HG03060 (cell line): Measurements from ENCODE around the gene DCUN1D3.
"Not testable (repeated sequence)": the region's sequence is repeated elsewhere in the genome, so short reads cannot be mapped to it uniquely, and the experiment has no call there.

Source experiments
- ATAC-seq: cut with Tn5 transposase; IDR thresholded peaks from one replicate; pipeline ENCODE4 v1.9.1; 2021; ENCODE audit warnings: low read depth, moderate number of reproducible peaks; ENCODE audit not compliant: unreplicated experiment

The DCUN1D3 gene

DNA sequence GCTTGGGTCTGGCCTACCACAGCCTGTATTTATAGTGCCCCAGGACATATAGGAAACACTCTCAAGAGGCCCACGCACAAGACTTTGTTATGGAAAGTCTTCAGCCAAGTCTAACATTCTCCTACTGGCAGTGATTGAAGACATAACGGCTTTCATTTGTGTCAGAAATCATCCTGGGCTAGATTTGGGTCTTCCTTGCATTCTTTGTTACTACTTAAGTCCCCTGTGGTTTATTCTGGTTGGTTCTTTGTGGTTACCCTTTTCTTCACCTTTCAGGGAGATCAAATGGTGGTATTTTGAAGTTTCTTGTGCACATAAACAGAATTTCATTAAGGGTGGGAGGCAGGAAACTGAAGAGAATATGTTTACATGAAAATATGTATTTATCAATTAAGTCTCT is 56.1 kb downstream of the DCUN1D3 start:
- ATAC-seq, result no peak

DNA sequence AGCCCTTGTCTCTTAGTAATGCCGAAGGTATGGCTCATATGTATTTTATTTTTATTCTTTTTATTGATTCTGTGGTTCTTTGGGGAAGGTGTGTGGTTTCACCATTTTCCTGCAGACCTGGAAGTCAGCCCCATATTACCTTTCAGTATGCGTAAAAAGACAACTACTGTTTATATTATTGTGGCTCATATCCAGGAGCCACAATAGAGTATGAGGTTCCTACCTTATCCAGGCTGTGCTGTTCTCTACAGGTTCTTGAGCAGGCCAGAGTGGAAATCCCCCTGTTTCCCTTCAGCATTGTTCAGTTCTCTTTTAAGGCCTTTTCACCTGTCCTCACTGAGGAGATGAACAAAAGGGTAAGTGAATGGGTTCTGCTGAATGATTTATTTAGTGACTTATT is 60.7 kb downstream of the DCUN1D3 start:
- no peak for ATAC-seq

DNA sequence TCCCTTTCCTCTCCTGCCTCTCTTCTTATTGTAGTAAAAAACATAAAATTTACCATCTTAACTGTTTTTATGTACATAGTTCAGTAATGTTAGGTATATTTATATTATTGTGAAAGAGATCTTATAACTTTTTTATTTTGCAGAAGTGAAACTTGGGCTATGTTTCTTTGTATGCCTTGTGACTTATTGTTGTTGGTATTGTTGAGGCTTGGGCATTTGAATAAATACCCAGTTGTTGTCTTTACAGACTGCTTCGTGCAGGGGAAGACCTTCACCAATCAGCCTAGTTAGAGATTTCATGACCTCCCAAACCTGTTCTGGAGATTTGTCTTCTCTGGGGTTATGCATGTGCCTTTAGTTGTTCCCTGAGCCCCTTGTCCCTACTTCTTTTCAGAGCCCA is 61.9 kb downstream of the DCUN1D3 start:
- ATAC-seq, result no peak

DNA sequence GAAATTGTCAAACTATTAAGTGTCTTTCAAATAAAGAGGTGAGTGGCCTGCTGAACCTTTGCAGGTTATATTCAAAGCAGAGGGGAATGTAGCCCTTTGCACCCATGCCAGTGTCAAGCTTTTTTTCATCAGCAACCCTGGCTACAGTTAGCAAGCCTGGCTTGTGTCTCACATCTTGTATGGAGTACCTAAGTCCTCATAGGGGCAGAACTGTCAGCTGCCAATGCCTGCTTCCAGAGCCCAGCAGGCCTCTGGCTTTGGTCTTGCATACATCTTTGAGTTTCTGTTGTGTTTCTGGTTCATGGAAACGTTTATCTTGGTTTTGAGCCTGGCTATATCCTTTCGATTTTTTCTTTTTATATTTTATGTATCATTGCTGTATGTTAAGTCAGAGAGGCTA is 67.1 kb downstream of the DCUN1D3 start:
- ATAC-seq, result no peak

DNA sequence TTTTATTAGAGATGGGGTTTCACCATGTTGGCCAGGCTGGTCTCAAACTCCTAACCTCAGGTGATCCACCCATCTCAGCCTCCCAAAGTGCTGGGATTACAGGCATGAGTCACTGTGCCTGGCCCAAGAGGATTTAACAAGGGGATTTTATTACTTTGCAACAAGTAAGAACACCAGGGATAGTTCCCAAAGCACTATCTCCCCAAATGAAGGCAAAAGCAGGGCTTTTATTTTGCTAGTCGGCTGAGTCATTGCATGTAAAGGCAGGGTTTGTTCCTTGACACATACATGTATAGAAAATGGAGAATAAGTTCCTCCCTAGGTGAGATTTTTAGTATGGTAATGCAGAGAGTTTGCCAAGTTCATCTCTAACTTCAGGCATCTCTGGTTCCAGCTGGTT is 69.8 kb downstream of the DCUN1D3 start:
- no peak for ATAC-seq

DNA sequence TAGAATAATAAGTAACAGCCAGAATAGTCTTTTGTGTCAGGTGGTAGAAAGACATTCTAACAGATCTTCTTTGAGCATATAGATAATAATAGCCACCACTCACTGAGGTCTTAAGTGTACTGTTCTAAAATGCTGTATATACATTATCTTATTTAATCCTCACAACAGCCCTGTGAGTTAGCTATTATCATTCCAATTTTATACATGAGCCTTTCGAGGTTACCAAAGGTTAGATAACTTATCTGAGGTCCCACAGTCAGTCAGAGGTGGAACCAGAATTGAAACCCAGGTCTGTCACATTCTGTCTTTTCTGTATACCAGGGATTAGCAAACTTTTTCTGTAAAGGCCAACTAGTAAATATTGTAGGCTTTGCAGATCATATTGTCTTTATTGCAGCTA is 70.6 kb downstream of the DCUN1D3 start:
- no peak for ATAC-seq

DNA sequence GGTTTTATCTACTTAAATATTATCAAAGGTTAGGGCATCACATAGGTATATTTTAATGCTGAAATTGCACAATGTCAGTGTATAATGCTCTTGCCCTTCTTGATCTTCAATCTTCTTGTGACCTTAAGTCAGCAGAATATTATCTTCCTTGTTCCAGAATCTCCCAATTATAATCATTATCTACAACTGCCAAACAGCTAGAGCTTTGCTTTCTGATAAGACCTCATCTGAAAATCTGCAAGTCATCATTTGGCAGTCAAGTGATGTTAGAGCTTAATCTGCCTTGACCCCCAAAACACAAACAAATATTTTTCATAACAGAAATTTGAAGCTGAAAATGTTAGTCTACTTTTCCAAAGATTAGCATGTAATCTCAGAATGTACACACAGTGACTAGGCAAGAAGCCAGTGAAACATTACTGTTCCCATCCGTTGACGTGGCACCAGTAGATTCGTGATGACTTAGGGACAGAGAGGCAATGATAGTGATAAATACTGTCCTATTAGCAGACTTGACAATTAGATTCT is 74.1 kb downstream of the DCUN1D3 start:
- ATAC-seq, result no peak

DNA sequence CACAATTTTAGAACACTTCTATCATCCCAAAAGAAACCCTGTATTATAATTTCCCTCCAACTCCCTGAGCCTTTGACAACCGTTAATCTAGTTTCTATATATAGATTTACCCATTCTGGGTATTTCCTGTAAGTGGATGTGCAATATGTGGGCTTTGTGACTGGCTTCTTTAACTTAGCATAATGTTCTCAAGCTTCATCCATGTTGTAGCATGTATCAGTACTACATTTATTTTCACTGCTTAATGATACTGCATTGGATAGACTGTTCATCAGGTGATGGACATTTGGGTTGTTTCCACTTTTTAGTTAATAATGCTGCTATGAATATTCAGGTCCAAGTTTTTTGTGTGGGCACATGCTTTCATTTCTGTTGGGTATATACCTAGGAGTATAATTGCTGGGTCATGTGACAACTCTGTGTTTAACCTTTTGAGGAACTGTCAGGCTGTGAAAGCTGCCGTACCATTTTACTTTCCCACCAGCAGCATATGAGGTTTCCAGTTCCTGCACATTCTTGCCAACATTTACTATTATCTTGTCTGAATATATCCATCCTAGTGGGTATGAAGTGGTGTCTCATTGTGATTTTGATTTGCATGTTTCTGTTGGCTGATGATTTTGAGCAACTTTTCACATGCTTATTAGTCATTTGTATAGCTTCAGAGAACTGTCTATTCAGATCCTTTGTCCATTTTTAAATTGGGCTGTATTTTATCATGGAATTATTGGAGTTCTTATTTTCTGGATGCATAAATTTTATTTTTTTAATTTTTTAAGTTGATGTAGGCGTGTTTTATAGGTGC is 77.4 kb downstream of the DCUN1D3 start:
- ATAC-seq, result no peak

DNA sequence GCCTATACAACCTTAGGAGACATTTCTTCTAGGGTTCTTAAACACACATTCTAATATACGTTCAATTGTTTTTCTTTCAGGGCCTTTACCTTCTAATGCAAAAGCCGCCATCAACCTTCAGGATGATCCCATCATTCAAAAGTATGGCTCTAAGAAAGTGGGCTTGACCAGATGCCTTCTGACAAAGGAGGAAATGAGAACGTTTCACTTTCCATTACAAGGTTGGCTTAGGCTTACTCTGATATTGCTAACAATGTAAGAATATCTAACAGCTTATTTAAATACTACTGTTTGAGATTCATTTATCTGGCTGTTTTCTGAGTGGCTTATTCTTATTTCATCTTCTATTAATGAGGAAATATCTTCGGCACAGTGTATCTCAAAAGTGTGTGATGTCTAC is 78.5 kb downstream of the DCUN1D3 start:
- no peak for ATAC-seq

DNA sequence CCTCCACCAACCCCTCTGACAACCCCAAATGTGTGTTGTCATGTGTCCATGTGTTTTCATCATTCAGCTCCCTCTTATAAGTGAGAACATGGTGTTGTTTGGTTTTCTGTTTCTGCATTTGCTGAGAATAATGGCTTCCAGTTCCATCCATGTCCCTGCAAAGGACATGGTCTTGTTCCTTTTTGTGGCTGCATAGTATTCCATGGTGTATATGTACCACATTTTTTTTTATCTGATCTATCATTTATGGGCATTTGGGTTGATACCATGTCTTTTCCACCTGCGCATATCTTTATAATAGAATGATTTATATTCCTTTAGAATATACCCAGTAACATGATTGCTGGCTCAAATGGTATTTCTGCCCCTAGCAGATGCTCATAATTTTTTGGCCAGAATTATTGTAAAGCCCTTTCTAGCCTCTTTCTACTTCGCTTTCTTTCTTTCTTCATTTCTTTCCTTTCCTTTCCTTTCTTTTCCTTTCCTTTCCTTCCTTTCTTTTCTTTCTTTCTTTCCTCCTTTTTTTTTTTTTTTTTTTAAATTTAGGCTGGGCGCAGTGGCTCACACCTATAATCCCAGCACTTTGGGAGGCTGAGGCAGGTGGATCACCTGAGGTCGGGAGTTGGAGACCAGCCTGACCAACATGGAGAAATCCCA is 81.1 kb downstream of the DCUN1D3 start:
- ATAC-seq, result no peak

DNA sequence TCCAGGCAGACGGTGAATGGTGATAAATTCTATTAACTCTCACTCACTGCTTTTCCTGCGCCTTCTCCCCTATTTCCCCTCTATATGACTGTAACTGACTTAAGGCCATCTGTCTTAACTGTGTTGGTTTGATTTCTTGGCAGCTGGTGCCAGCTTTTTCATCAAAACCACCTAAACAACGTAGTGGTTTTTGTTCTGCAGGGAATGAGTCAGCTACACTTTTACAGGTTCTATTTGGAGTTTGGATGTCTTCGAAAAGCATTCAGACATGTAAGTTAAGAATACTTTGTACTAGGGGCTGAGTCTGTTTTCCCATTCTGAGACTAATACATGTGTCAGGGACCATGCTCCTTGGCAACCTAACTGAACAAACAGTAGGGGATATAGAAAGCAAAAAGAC is 85.4 kb downstream of the DCUN1D3 start:
- ATAC-seq, result no peak

DNA sequence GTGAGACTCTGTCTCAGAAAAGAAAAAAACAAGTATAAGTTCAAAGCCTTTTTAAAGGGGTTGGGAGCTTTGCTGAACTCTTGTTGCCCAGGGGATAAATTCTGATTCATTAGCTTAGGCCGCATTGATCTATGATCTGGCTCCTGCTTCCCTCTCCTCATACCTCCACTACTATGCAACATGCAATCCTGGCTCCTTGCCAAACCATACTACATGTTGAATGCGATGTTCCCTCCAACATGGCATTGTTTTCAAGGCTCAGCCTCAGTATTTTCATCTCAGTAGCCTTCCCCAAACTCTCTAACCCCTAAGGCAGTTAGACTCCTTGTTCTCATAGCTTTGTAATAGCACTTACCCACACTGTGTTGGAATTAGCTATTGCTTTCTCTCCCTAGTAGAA is 87.6 kb downstream of the DCUN1D3 start:
- no peak for ATAC-seq

DNA sequence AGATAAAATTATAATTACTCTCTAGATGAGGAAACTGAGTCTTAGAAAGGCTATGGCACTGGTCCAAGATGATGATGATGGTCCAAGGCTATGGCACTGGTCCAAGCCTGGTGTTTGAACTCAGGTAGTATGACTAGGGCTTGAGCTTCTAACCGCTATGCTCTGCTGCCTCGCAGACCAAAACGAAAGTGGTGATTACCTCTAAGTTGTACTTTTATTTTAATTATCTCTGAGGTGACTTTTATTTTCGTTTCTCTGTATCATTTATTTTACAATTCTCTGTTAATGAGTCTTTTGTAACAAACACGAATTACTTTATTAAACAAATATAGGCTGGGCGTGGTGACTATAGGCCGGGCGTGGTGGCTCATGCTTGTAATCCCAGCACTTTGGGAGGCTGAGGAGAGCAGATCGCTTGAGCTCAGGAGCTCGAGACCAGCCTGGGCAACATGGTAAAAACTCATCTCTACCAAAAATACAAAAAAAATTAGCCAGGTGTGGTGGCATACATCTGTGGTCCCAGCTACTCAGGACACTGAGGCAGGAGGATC is 88.2 kb downstream of the DCUN1D3 start:
- ATAC-seq, result no peak

DNA sequence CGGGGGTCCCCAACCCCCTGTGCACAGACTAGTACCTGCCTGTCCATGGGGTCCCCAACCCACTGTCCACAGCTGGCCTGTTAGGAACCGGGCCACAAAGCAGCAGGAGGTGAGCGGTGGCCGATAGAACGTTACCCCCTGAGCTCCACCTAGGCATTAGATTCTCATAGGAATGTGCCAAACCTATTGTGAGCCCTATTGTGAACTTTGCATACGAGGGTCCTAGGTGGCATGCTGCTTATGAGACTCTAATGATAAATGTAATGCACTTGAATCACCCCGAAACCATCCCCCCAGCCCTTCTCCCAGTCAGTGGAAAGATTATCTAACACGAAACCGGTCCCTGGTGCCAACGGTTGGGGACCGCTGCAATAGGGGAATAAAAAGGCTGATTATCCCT is 92.3 kb downstream of the DCUN1D3 start:
- ATAC-seq, result no peak

DNA sequence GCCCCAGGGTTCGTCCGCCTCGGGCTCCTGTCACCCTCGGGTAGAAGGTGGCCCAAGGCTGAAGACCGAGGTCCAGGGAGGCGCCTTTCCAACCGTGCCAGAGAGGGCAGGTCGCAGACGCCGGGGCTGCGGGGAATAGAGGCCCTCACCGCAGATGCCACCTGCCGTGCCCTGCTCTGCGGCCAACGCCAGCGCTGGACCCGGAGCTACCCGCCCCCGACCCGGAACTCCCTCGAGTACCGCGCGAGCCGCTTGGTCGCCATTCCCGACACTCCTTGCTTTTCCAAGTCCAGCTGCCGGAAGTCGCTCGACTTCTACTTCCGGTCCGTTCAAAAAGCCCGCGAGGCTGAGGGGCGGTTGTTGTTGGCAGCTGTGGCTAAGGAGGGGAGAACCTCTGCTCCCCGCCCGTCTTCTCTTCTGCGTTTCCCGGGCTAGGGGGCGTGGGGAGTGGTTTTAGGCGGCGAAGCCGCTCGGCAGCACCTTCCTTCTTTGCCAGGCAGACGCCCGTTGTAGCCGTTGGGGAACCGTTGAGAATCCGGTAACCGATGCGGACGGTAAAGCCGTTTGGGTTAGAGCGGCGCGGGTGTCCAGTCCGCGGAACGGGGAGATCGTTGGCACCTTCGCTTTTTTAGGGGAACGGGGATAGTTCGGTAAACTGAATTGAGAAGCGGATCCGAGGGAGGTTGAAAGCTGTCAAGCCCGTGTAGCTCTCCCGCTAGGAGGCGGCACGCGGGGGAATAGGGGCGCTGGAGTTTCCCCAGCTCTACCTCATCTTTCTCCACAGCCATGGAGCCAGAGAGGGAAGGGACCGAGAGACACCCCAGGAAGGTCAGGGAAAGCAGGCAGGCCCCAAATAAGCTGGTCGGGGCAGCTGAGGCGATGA is 93.7 kb downstream of the DCUN1D3 start, which contains the start of the genes ERI2 and REXO5:
Gene ERI2 (minus strand): TSS at position 305 of the 883 bp plus-strand sequence. CDS start 42 bp downstream, at position 263.
Gene REXO5 (plus strand): TSS at position 360 of the 883 bp plus-strand sequence. CDS start 427 bp downstream, at position 787.
- no peak for ATAC-seq

DNA sequence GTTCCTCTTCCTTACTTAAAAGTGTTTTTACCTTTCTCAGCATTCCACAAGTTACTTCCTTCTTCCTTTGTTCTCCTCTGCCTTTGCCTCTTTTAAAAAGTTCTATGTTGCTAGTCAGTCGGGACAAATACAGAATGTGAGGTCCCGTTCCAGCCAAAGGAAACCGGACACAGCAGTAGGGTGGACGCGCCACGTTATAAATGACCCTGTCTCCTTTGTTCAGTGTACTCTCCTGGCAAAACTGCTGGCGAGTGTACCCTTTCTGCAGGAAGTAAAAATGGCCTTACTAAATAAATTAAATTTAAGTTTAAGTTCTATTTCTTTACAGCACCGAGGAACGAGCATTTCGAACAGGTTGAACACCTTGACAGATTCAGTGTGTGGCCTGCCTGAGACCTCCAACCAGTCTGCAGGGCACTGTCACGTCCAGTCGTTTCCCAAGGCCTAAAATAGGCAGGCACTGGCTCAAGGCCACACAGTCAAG is 94.4 kb downstream of the DCUN1D3 start:
- not testable (repeated sequence) for ATAC-seq
